Endothelial cell of umbilical vein (primary cell): ENCODE results near the gene CCS. TPM values are rescaled to one million over a fixed set of nuclear protein-coding genes. Genes with fewer than 3 reads are reported as not detected.
A peak's percentile ranks its signal among the peaks of the same experiment; 100 is the strongest.

Source experiments
- BruUV-seq: library from RNA; stranded (reverse); fragments of 400-500 nt; replicated peaks from 2 replicates; lab custom pipeline; 2021; lab: Mats Ljungman, UMichigan
- CTCF ChIA-PET: fragments of 300-600, 350-600 bp; sonication (Branson Sonifier 250); formaldehyde crosslinking; loops from one replicate; lab custom pipeline; 2021; ENCODE audit warnings: antibody characterized with exemption, inconsistent platforms; lab: Charles Lee
- POLR2A ChIA-PET: fragments of 300-600, 350-600 bp; sonication (Branson Sonifier 250); formaldehyde crosslinking; loops from one replicate; lab custom pipeline; 2021; ENCODE audit warnings: antibody characterized with exemption, inconsistent platforms; lab: Charles Lee
- DNase-seq: peaks from one replicate; pipeline ENCODE4 v3.0.0-alpha.2; 2011; ENCODE audit warnings: low read depth, low spot score
- FAIRE-seq: peaks from 2 replicates; lab custom pipeline; 2011; peaks lifted over from hg19 to GRCh38; lab: Jason Lieb, UNC
- H2AFZ ChIP-seq: 2 replicates; pipeline ENCODE4 v1.6.0; 2012; ENCODE audit warnings: low read depth, low read length, control low read depth, inconsistent platforms
- H3K27ac ChIP-seq: 2 replicates; pipeline ENCODE4 v1.5.1; 2011; ENCODE audit warnings: low read depth, mild to moderate bottlenecking, control low read depth, low read length, moderate library complexity; ENCODE audit not compliant: insufficient read depth
- H3K27me3 ChIP-seq, 2 experiments: 2 replicates each; pipeline versions ENCODE4 v1.6.0 to v1.6.1; 2011; ENCODE audit warnings: low read length in 2 of 2, mixed read lengths in 1 of 2; ENCODE audit not compliant: control insufficient read depth in 2 of 2, insufficient read depth in 2 of 2
- H3K36me3 ChIP-seq, 2 experiments: 2 replicates in 1 of 2; 3 replicates in 1 of 2; pipeline ENCODE4 v1.5.1; 2011; ENCODE audit warnings: low read length in 2 of 2, mild to moderate bottlenecking in 1 of 2, moderate library complexity in 1 of 2; ENCODE audit not compliant: control insufficient read depth in 2 of 2, insufficient read depth in 2 of 2; ENCODE audit errors: extremely low read depth in 1 of 2
- H3K4me1 ChIP-seq: 3 replicates; pipeline ENCODE4 v1.5.1; 2011; ENCODE audit warnings: mild to moderate bottlenecking, low read length; ENCODE audit not compliant: control insufficient read depth, insufficient read depth; ENCODE audit errors: extremely low read depth
- H3K4me2 ChIP-seq: 2 replicates; pipeline ENCODE4 v1.6.1; 2011; ENCODE audit warnings: low read length, control low read depth, mixed read lengths; ENCODE audit not compliant: insufficient read depth
- H3K4me3 ChIP-seq, 3 experiments: fragments of 200-600 bp in 1 of 3; sonication (generic), shearing (Covaris generic) in 1 of 3; replicated peaks in 1 of 3; 2 replicates each; pipeline ENCODE4 v1.5.1; 2011 to 2016; ENCODE audit warnings: control low read depth in 3 of 3, low read length in 3 of 3, mild to moderate bottlenecking in 2 of 3, inconsistent platforms in 1 of 3, low read depth in 1 of 3, moderate library complexity in 1 of 3; ENCODE audit not compliant: insufficient read depth in 1 of 3
- H3K79me2 ChIP-seq: 2 replicates; pipeline ENCODE4 v1.6.0; 2012; ENCODE audit warnings: low read length, inconsistent platforms; ENCODE audit not compliant: control insufficient read depth, insufficient read depth
- H3K9ac ChIP-seq: replicated peaks from 2 replicates; pipeline ENCODE3; 2011; ENCODE audit warnings: low read length, control low read depth; ENCODE audit not compliant: insufficient read depth; ENCODE audit errors: extremely low read depth
- H3K9me1 ChIP-seq: replicated peaks from 3 replicates; pipeline ENCODE4 v1.6.0; 2011; ENCODE audit warnings: mild to moderate bottlenecking, low read length; ENCODE audit not compliant: control insufficient read depth, insufficient read depth; ENCODE audit errors: extremely low read depth
- H3K9me3 ChIP-seq: replicated peaks from 2 replicates; pipeline ENCODE4 v1.5.1; 2012; ENCODE audit warnings: low read length, inconsistent platforms; ENCODE audit not compliant: control insufficient read depth, insufficient read depth
- H4K20me1 ChIP-seq: replicated peaks from 2 replicates; pipeline ENCODE3; 2011; ENCODE audit warnings: mild to moderate bottlenecking, low read length; ENCODE audit not compliant: control insufficient read depth, insufficient read depth; ENCODE audit errors: extremely low read depth
- EZH2 ChIP-seq: IDR thresholded peaks from 2 replicates; pipeline ENCODE4 v1.6.1; 2012; ENCODE audit warnings: borderline replicate concordance, low read depth, mild to moderate bottlenecking, moderate library complexity, low read length, inconsistent platforms; ENCODE audit not compliant: severe bottlenecking
- FOS ChIP-seq: IDR thresholded peaks from 2 replicates; pipeline ENCODE4 v1.6.1; 2011; ENCODE audit warnings: mild to moderate bottlenecking, low read length, moderate library complexity, borderline replicate concordance; ENCODE audit not compliant: insufficient read depth
- GATA2 ChIP-seq: IDR thresholded peaks from 2 replicates; pipeline ENCODE4 v1.7.0; 2011; ENCODE audit warnings: low read depth, mild to moderate bottlenecking, moderate library complexity, mixed read lengths, low read length; ENCODE audit not compliant: insufficient read length, insufficient read depth
- JUN ChIP-seq: IDR thresholded peaks from 2 replicates; pipeline ENCODE4 v1.6.1; 2011; ENCODE audit warnings: borderline replicate concordance, low read depth; ENCODE audit not compliant: insufficient read length, insufficient read depth
- MYC ChIP-seq: IDR thresholded peaks from one replicate; pipeline ENCODE4 v1.6.1; 2011; ENCODE audit warnings: mild to moderate bottlenecking, low read depth, low read length
- POLR2A ChIP-seq: IDR thresholded peaks from 2 replicates; pipeline ENCODE4 v1.6.1; 2012; ENCODE audit warnings: low read depth, mild to moderate bottlenecking, control low read depth, low read length
- POLR2AphosphoS5 ChIP-seq: IDR thresholded peaks from 2 replicates; pipeline ENCODE4 v1.6.1; 2012; ENCODE audit warnings: low read depth, mild to moderate bottlenecking, control low read depth, low read length, moderate library complexity; ENCODE audit not compliant: insufficient read depth
- dilution Hi-C: fragments of 300-500 bp; cut with MboI; formaldehyde crosslinking; loops from one replicate; pipeline ENCODE4 v1.15.0; 2019; ENCODE audit warnings: low sequenced_read_pairs; ENCODE audit not compliant: extremely low pct_ligation_motif_present
- intact Hi-C: fragments of 100-400 bp; cut with micrococcal nuclease; formaldehyde crosslinking; loops from one replicate; pipeline ENCODE4 v1.10.0; 2022
- polyA plus RNA-seq, 4 experiments: library from polyadenylated mRNA; depleted of rRNA in 3 of 4; stranded (reverse) in 3 of 4; unstranded in 1 of 4; fragments of >200 nt; gene quantifications; 2 replicates each; pipeline versions ENCODE4 v1.2.1 to v1.2.3, GENCODE V29; 2011 to 2012; ENCODE audit warnings: missing spikeins in 1 of 4
- total RNA-seq: library from RNA; stranded (reverse); gene quantifications from 2 replicates; pipeline ENCODE4 v1.2.3, GENCODE V29; 2021
- TF ChIP-seq, protein P1 (sequence below), 2 donors: IDR thresholded peaks; 1 replicate in 1 of 2; 2 replicates in 1 of 2; pipeline ENCODE4 v1.5.1; 2011; ENCODE audit warnings: low read length in 2 of 2, mild to moderate bottlenecking in 2 of 2, moderate library complexity in 2 of 2, control low read depth in 1 of 2, inconsistent platforms in 1 of 2, low read depth in 1 of 2; ENCODE audit not compliant: insufficient read depth in 1 of 2; ENCODE audit errors: extremely low read depth in 1 of 2
- TF ChIP-seq, protein P2 (sequence below): IDR thresholded peaks from 2 replicates; pipeline ENCODE4 v1.6.1; 2011; ENCODE audit not compliant: insufficient read depth, insufficient read length

Gene CCS
- total and polyA plus RNA-seq, 2 donors (not counting 3 experiments of a cell fraction or from before 2014, with no cell fraction given), result 38.7 to 39.0 TPM

DNA sequence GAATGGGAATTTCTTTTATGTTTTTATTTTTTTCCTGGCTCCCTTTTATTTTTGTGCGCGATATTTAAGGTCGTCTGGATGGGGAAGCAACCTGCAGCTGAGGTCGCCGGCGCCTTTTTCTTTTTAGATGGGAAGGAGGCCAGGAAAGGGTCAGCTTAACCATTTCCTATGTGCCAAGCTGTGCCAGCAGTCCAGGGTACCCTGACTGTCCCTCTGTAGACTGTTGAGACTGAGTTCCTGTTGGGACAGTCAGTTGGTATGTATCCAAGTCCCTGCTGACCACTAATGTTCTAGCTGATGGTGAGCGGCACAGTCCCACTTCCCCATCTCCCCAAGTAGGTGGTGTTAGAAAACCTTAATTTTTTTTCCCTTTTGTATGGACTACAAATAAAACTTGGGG, 33.9 kb downstream of the CCS start:
- Histone ChIP-seq H3K4me1 (no peaks in the 10 kb centered on the region), H3K4me3 (no peak overlapping the region), H3K4me2 (no peak overlapping the region), H2AFZ (no peak overlapping the region), H3K36me3 (peaks cover 50 to 54% of the 10 kb centered on the region in 2 experiments), H3K79me2 (peaks cover 100% of the 10 kb centered on the region), H3K9me1 (no peaks in the 10 kb centered on the region), H3K9me3 (no peaks in the 10 kb centered on the region), H4K20me1 (peaks cover 18% of the 10 kb centered on the region), H3K27me3 (no peaks in the 10 kb centered on the region), H3K27ac (no peak overlapping the region), H3K9ac (no peak overlapping the region)
- DNase-seq, result no peak
- POLR2A ChIA-PET, result no interaction called here
- CTCF ChIA-PET, result interaction anchor here (0.7 to 1.3 kb wide), 2 partner anchors 10 to 52 kb away, joined by 3 read pairs; no protein-coding TSS in a partner anchor
- TF ChIP-seq POLR2A (no peak), EZH2 (no peak), GATA2 (no peak), POLR2AphosphoS5 (no peak), FOS (no peak), JUN (no peak), MYC (no peak)
- TF ChIP-seq, protein P1, sequence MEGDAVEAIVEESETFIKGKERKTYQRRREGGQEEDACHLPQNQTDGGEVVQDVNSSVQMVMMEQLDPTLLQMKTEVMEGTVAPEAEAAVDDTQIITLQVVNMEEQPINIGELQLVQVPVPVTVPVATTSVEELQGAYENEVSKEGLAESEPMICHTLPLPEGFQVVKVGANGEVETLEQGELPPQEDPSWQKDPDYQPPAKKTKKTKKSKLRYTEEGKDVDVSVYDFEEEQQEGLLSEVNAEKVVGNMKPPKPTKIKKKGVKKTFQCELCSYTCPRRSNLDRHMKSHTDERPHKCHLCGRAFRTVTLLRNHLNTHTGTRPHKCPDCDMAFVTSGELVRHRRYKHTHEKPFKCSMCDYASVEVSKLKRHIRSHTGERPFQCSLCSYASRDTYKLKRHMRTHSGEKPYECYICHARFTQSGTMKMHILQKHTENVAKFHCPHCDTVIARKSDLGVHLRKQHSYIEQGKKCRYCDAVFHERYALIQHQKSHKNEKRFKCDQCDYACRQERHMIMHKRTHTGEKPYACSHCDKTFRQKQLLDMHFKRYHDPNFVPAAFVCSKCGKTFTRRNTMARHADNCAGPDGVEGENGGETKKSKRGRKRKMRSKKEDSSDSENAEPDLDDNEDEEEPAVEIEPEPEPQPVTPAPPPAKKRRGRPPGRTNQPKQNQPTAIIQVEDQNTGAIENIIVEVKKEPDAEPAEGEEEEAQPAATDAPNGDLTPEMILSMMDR (IDR thresholded peaks at IDR 0.05; ENCODE audit: extremely low read depth in 1 of 2, insufficient read depth in 1 of 2, low read depth in 1 of 2, low read length in 2 of 2), result no peak
- TF ChIP-seq, protein P2, sequence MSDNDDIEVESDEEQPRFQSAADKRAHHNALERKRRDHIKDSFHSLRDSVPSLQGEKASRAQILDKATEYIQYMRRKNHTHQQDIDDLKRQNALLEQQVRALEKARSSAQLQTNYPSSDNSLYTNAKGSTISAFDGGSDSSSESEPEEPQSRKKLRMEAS, result no peak
- dilution Hi-C loops (no loop called here), intact Hi-C loops (no loop called here)
- BruUV-seq, result TSS peak; percentile 7
- no peak for FAIRE-seq
